ENCODE measurements around the gene LMLN. TPM values are rescaled to one million over a fixed set of nuclear protein-coding genes. Genes with fewer than 3 reads are reported as not detected.

LMLN gene
- polyA plus RNA-seq, 1 donor (not counting 4 experiments of a cell fraction or from before 2014, with no cell fraction given) = 5.2 TPM

- Histone ChIP-seq H3K27ac (ENCODE audit: control insufficient read depth, insufficient read depth, low read length) (no peak overlapping the region), H3K9ac (ENCODE audit: control insufficient read depth, extremely low read depth, insufficient read depth, low read length) (no peak overlapping the region), H3K27me3 (ENCODE audit: control insufficient read depth, extremely low read depth, insufficient read depth, low read length) (no peaks in the 10 kb centered on the region), H3K9me1 (ENCODE audit: control insufficient read depth, extremely low read depth, insufficient read depth, low read length) (no peaks in the 10 kb centered on the region), H2AFZ (ENCODE audit: control insufficient read depth, low read length) (no peak overlapping the region), H3K4me1 (ENCODE audit: control insufficient read depth, extremely low read depth, insufficient read depth, low read length) (no peaks in the 10 kb centered on the region), H4K20me1 (ENCODE audit: control insufficient read depth, extremely low read depth, insufficient read depth, low read length) (no peaks in the 10 kb centered on the region), H3K4me3 (ENCODE audit: control insufficient read depth in 2 of 3, extremely low read depth in 1 of 3, insufficient read depth in 2 of 3, low read depth in 1 of 3, low read length in 3 of 3) (no peak overlapping the region), H3K9me3 (ENCODE audit: control insufficient read depth, low read depth, low read length) (no peaks in the 10 kb centered on the region), H3K4me2 (ENCODE audit: control insufficient read depth, extremely low read depth, insufficient read depth, low read depth, low read length) (no peak overlapping the region), H3K36me3 (ENCODE audit: control insufficient read depth in 2 of 2, extremely low read depth in 1 of 2, insufficient read depth in 2 of 2, low read length in 2 of 2) (peaks cover 0 to 1% of the 10 kb centered on the region in 2 experiments), H3K79me2 (ENCODE audit: control insufficient read depth, insufficient read depth, low read length) (no peaks in the 10 kb centered on the region)
- TF ChIP-seq CTCF (optimal IDR thresholded peaks at IDR 0.05 in 1 of 3, IDR thresholded peaks at IDR 0.05 in 1 of 3, conservative IDR thresholded peaks at IDR 0.05 in 1 of 3; ENCODE audit: extremely low read depth in 1 of 3, insufficient read depth in 2 of 3, low read length in 3 of 3) = no peak
- no peak for FAIRE-seq
- dilution Hi-C loops (cut with MboI; ENCODE audit: extremely low pct_ligation_motif_present, low sequenced_read_pairs) = no loop called here
- no peak for DNase-seq (ENCODE audit: low read depth, low spot score)
These were observed 66.6 kb downstream of the LMLN start for GRCh38 chr3:198026620-198027019.

- H3K79me2 ChIP-seq (ENCODE audit: control insufficient read depth, insufficient read depth, low read length) = no peaks in the 10 kb centered on the region
- no peaks in the 10 kb centered on the region for H3K9me1 ChIP-seq (ENCODE audit: control insufficient read depth, extremely low read depth, insufficient read depth, low read length)
- H3K36me3 ChIP-seq (ENCODE audit: control insufficient read depth in 2 of 2, extremely low read depth in 1 of 2, insufficient read depth in 2 of 2, low read length in 2 of 2) = no peaks in the 10 kb centered on the region
- TF ChIP-seq CTCF (optimal IDR thresholded peaks at IDR 0.05 in 1 of 3, IDR thresholded peaks at IDR 0.05 in 1 of 3, conservative IDR thresholded peaks at IDR 0.05 in 1 of 3; ENCODE audit: extremely low read depth in 1 of 3, insufficient read depth in 2 of 3, low read length in 3 of 3) (no peak), EZH2 (IDR thresholded peaks at IDR 0.05; ENCODE audit: low read length) (no peak)
- no peaks in the 10 kb centered on the region for H4K20me1 ChIP-seq (ENCODE audit: control insufficient read depth, extremely low read depth, insufficient read depth, low read length)
- no peaks in the 10 kb centered on the region for H3K27me3 ChIP-seq (ENCODE audit: control insufficient read depth, extremely low read depth, insufficient read depth, low read length)
- no peak overlapping the region for H3K4me3 ChIP-seq (ENCODE audit: control insufficient read depth in 2 of 3, extremely low read depth in 1 of 3, insufficient read depth in 2 of 3, low read depth in 1 of 3, low read length in 3 of 3)
- no peak for DNase-seq (ENCODE audit: low read depth, low spot score)
- H3K9me3 ChIP-seq (ENCODE audit: control insufficient read depth, low read depth, low read length) = no peaks in the 10 kb centered on the region
- H3K27ac ChIP-seq (ENCODE audit: control insufficient read depth, insufficient read depth, low read length) = no peak overlapping the region
- FAIRE-seq = no peak
- no peak overlapping the region for H3K4me2 ChIP-seq (ENCODE audit: control insufficient read depth, extremely low read depth, insufficient read depth, low read depth, low read length)
- no peaks in the 10 kb centered on the region for H3K4me1 ChIP-seq (ENCODE audit: control insufficient read depth, extremely low read depth, insufficient read depth, low read length)
- no peak overlapping the region for H2AFZ ChIP-seq (ENCODE audit: control insufficient read depth, low read length)
- H3K9ac ChIP-seq (ENCODE audit: control insufficient read depth, extremely low read depth, insufficient read depth, low read length) = no peak overlapping the region
- dilution Hi-C loops (cut with MboI; ENCODE audit: extremely low pct_ligation_motif_present, low sequenced_read_pairs) = no loop called here
These were observed 67.2 kb downstream of the LMLN start for GRCh38 chr3:198027045-198027798.

All from keratinocyte (primary cell).